GM13977 (cell line): Measurements from ENCODE around the gene SYT8.

ENCODE experiments used
- DNase-seq: peaks from one replicate; pipeline ENCODE4 v3.0.0; 2012; ENCODE audit warnings: low spot score
- CTCF ChIP-seq: IDR thresholded peaks from 2 replicates; pipeline ENCODE4 v1.5.1; 2012; ENCODE audit warnings: mild to moderate bottlenecking, control low read depth; ENCODE audit not compliant: insufficient read depth; ENCODE audit errors: extremely low read depth, missing control alignments
- in situ Hi-C: fragments of 300-500 bp; cut with MboI; formaldehyde crosslinking; loops from one replicate; pipeline ENCODE4 v1.12.0; 2022; ENCODE audit warnings: low sequenced_read_pairs, low pct_unique_long_range_greater_than_20kb, mixed read lengths, inconsistent platforms; ENCODE audit not compliant: unreplicated experiment

The SYT8 gene

GRCh38 chr11:1864831-1865665 is 30.3 kb downstream of the SYT8 start:
- in situ Hi-C loops = no loop called here
- DNase-seq = no peak
- TF ChIP-seq CTCF = no peak

- TF ChIP-seq CTCF = no peak
- in situ Hi-C loops = no loop called here
Measured at GRCh38 chr11:1866226-1866625, 31.4 kb downstream of the SYT8 start.

GRCh38 chr11:1866776-1867175 is 32.0 kb downstream of the SYT8 start:
- DNase-seq = no peak
- TF ChIP-seq CTCF = no peak
- in situ Hi-C loops = no loop called here

More at GRCh38 chr11:1866226-1866625, 31.4 kb downstream of the SYT8 start:
- no peak for DNase-seq

- TF ChIP-seq CTCF = no peak
- in situ Hi-C loops = no loop called here
- DNase-seq = no peak
Measured at GRCh38 chr11:1867381-1867780, 32.6 kb downstream of the SYT8 start.

- DNase-seq = no peak
- TF ChIP-seq CTCF = no peak
- in situ Hi-C loops = no loop called here
Measured at GRCh38 chr11:1868056-1868635, 33.4 kb downstream of the SYT8 start.

- no peak for TF ChIP-seq CTCF
- no peak for DNase-seq
- in situ Hi-C loops = no loop called here
Measured at GRCh38 chr11:1868636-1869291, 34.0 kb downstream of the SYT8 start.
